ENCODE measurements around the gene SLC25A46.

SLC25A46 gene

GRCh38 chr5:110751902-110752762, 13.3 kb downstream of the SLC25A46 start:
- H3K9me2 ChIP-seq (replicated peaks; ENCODE audit: low read depth, low read length) = no peaks in the 10 kb centered on the region
- H3K9me3 ChIP-seq (ENCODE audit: insufficient read depth, low read depth, low read length) = no peaks in the 10 kb centered on the region
- H3K4me1 ChIP-seq (ENCODE audit: insufficient read depth, low read length, poor library complexity, severe bottlenecking) = peaks cover 12% of the 10 kb centered on the region
- H3K36me3 ChIP-seq (ENCODE audit: insufficient read depth, low read length) = peaks cover 4% of the 10 kb centered on the region; the same call in 1 of the 2 replicates
- H2AFZ ChIP-seq (ENCODE audit: low read length) = no peak overlapping the region
- H4K20me1 ChIP-seq (ENCODE audit: insufficient read depth, low read length, poor library complexity, severe bottlenecking) = no peaks in the 10 kb centered on the region
- H3F3A ChIP-seq (ENCODE audit: low read depth) = no peaks in the 10 kb centered on the region
- H3K79me2 ChIP-seq (ENCODE audit: insufficient read depth, low read length) = no peaks in the 10 kb centered on the region
- H3K4me2 ChIP-seq (ENCODE audit: low read depth, low read length, poor library complexity, severe bottlenecking) = peak overlapping the region; percentile 26
- TF ChIP-seq EZH2phosphoT487 (IDR thresholded peaks at IDR 0.05; ENCODE audit: borderline replicate concordance) = no peak
- no peak for TF ChIP-seq CTCF (conservative IDR thresholded peaks at IDR 0.05; ENCODE audit: low read length)
- no peaks in the 10 kb centered on the region for H3K27me3 ChIP-seq (ENCODE audit: insufficient read depth, low read length, poor library complexity, severe bottlenecking)
- no peak overlapping the region for H3K9ac ChIP-seq (ENCODE audit: low read depth, low read length, poor library complexity, severe bottlenecking)
- H3K4me3 ChIP-seq (ENCODE audit: low read length, poor library complexity, severe bottlenecking) = no peak overlapping the region

- Histone ChIP-seq H3F3A (ENCODE audit: low read depth) (no peaks in the 10 kb centered on the region), H3K9me3 (ENCODE audit: insufficient read depth, low read depth, low read length) (no peaks in the 10 kb centered on the region), H3K4me1 (ENCODE audit: insufficient read depth, low read length, poor library complexity, severe bottlenecking) (peaks cover 12% of the 10 kb centered on the region), H3K79me2 (ENCODE audit: insufficient read depth, low read length) (no peaks in the 10 kb centered on the region), H3K9me2 (replicated peaks; ENCODE audit: low read depth, low read length) (no peaks in the 10 kb centered on the region), H3K36me3 (ENCODE audit: insufficient read depth, low read length) (peaks cover 4% of the 10 kb centered on the region; the same call in 1 of the 2 replicates), H3K27me3 (ENCODE audit: insufficient read depth, low read length, poor library complexity, severe bottlenecking) (no peaks in the 10 kb centered on the region), H3K9ac (ENCODE audit: low read depth, low read length, poor library complexity, severe bottlenecking) (no peak overlapping the region), H3K4me3 (ENCODE audit: low read length, poor library complexity, severe bottlenecking) (no peak overlapping the region), H4K20me1 (ENCODE audit: insufficient read depth, low read length, poor library complexity, severe bottlenecking) (no peaks in the 10 kb centered on the region), H2AFZ (ENCODE audit: low read length) (no peak overlapping the region), H3K4me2 (ENCODE audit: low read depth, low read length, poor library complexity, severe bottlenecking) (no peak overlapping the region)
- TF ChIP-seq EZH2phosphoT487 (IDR thresholded peaks at IDR 0.05; ENCODE audit: borderline replicate concordance) (no peak), CTCF (conservative IDR thresholded peaks at IDR 0.05; ENCODE audit: low read length) (no peak)
These were observed 14.1 kb downstream of the SLC25A46 start for GRCh38 chr5:110752953-110753352.

GRCh38 chr5:110753600-110753999, 14.8 kb downstream of the SLC25A46 start:
- no peak overlapping the region for H2AFZ ChIP-seq (ENCODE audit: low read length)
- H3K36me3 ChIP-seq (ENCODE audit: insufficient read depth, low read length) = peaks cover 4% of the 10 kb centered on the region; the same call in 1 of the 2 replicates
- H3K79me2 ChIP-seq (ENCODE audit: insufficient read depth, low read length) = no peaks in the 10 kb centered on the region
- H3K4me2 ChIP-seq (ENCODE audit: low read depth, low read length, poor library complexity, severe bottlenecking) = no peak overlapping the region
- H4K20me1 ChIP-seq (ENCODE audit: insufficient read depth, low read length, poor library complexity, severe bottlenecking) = no peaks in the 10 kb centered on the region
- H3F3A ChIP-seq (ENCODE audit: low read depth) = no peaks in the 10 kb centered on the region
- H3K9me3 ChIP-seq (ENCODE audit: insufficient read depth, low read depth, low read length) = no peaks in the 10 kb centered on the region
- H3K4me3 ChIP-seq (ENCODE audit: low read length, poor library complexity, severe bottlenecking) = no peak overlapping the region
- no peak overlapping the region for H3K9ac ChIP-seq (ENCODE audit: low read depth, low read length, poor library complexity, severe bottlenecking)
- peaks cover 12% of the 10 kb centered on the region for H3K4me1 ChIP-seq (ENCODE audit: insufficient read depth, low read length, poor library complexity, severe bottlenecking)
- no peak for TF ChIP-seq EZH2phosphoT487 (IDR thresholded peaks at IDR 0.05; ENCODE audit: borderline replicate concordance)
- TF ChIP-seq CTCF (conservative IDR thresholded peaks at IDR 0.05; ENCODE audit: low read length) = no peak
- H3K9me2 ChIP-seq (replicated peaks; ENCODE audit: low read depth, low read length) = no peaks in the 10 kb centered on the region
- no peaks in the 10 kb centered on the region for H3K27me3 ChIP-seq (ENCODE audit: insufficient read depth, low read length, poor library complexity, severe bottlenecking)

Data from Loucy (cell line).